GM18526 (cell line): ENCODE results near the gene MBTPS1.

Experiments
- POLR2A ChIP-seq: IDR thresholded peaks from 3 replicates; pipeline ENCODE4 v1.6.1; 2011; ENCODE audit not compliant: insufficient read length; ENCODE audit errors: extremely low read depth

MBTPS1 gene

DNA sequence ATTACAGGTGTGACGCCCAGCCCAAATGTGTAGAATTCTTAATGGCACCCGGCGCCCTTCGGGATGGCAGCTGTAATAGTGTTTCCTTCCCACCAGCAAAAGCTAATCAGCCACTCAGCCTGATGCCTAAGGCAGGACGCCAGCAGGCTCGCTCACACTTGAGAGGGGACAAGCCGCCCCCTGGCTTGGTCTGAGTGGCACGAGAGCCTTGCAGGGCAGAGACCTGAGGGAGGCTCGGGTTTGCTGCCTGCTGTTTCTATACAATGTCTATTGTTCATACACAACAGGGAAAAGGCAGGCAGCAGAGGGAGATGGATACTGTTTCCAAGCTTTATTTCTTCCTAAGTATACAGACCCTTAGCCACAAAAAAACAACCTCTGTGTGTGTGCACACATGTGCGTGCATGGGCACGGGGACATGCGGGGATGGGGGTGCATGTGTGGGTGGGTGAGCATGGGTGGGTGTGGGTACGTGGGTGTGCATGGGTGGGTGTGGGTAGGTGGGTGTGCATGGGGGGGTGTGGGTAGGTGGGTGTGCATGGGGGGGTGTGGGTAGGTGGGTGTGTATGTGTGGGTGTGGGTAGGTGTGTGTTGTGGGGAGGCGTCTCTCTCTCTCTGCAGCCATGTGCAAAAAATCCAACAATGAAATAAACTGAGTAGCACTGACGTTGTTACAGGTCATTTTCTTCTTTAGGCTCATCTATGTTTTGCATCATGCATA is 84.1 kb downstream of the MBTPS1 start:
- no peak for TF ChIP-seq POLR2A

DNA sequence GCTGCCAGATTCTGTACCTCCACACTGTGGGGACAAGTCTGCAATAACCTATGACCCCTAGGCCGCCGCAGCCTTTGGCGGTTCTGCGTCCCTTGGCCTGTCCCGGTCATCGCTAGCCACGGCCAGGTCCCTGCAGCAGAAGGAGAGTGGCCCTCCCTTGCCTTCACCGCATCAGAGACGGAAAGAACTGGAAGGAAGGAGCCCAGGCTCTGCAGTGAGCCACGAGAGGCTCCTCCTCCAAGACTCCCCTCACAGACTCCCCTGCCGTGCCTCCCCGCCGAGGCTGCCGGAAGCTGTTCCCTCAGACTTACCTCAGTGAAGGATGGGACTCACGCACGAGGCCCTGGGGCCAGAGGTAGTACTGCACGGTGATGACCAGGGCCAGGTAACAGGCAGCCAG is 85.2 kb downstream of the MBTPS1 start:
- TF ChIP-seq POLR2A: no peak

DNA sequence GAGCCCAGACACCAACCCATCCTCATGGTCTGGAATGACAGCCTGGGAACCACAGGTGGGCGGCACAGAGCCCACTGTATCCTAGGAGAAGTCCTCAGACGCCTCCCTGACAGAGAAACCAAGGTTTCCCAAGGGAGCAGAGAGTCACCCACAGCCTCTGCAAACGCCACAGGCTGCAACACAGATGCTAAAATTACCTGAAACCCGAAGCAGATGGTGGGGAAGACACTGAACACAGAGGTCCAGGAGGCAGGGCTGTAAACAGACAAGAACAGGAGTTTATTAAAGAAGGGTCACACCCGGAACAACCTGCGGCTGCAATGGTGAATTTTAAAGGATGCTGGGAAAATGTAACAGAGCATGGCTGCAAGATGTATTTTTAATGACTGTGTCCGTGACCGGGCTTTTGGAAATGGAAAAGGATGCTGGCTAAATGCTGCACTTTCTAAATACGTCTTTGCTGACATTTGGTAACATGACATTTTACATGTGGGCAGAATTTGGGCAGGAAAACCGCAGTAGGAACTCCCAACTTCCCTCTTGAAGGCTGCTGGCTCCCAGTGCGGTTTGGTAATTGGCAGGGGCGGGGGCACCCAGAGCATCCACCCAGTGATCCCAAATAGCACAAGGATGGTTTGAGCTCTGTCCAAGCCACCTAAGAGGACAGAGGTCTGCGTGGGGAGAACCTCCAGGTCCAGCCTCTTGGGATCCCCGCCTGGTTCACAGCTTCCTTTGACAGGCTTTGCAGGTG is 87.3 kb downstream of the MBTPS1 start:
- TF ChIP-seq POLR2A: no peak

DNA sequence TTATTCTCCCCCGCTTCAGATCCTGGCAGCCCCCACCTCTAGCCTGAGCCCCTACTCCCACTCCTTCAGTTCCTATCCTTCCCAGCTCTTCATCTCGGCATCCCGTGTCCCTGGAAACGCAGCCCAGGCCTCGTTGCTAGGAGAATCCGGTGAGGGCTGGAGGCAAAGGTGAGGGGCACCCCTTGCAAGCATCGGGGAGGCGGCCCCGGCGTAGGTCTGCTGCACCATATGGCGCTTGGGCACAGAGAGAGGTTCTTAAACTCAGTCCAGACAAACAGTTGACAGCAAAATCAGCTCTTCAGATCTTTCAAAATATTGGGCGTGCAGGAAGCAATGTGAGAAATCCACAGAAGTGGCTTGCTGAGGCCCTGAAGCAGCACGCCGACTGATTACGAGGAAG is 89.1 kb downstream of the MBTPS1 start:
- TF ChIP-seq POLR2A: no peak

DNA sequence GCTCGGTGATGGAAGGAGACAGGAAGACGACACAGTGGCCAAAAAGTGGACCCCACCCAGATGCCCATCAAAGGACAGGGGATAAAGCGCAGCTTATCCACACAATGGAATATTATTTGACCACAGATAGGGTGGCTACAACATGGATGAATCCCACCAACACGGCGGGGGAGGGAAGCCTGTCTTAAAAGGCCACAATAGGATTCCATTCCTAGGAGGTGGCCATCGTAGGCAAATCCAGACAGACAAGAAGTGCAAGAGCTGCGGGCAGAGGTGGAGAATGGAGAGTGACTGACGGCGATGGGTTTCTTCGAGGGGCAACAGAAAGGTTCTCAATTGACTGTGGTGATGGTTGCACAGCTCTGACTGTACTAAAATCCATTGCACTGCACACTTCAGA is 90.1 kb downstream of the MBTPS1 start:
- no peak for TF ChIP-seq POLR2A

DNA sequence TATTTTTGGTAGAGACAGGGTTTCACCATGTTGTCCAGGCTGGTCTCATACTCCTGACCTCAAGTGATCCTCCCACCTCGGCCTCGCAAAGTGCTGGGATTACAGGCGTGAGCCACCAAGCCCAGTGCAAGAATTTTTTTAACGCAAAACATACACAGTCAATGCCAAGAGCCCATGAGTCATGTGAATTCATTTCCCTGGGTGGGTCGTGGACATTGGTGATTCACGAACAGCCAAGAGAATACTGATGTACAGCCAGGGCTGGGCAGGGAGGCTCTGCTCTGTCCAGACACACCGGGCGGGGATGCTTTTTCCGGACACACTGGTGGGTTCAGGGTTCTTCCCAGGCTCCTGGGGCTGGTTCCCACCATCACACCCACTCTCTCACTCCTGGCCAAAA is 91.9 kb downstream of the MBTPS1 start:
- no peak for TF ChIP-seq POLR2A

DNA sequence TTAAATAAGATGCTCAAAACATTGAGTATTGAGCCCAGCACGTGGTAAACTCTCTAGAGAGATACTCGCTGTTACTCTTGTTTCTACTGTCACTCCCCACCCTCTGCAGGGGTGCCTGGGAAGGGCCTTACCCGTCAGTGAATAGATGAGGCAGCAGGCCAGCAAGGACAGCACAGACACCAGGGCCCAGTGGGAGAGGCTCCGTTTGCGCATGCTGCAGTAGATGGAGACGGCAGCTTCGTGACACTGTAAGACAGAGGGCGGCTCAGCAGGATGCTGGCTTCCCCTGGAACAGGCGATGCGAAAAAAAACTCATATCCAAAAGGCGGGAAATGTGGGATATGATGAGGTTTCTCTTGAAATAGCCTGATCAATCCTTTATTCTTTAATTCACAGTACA is 94.1 kb downstream of the MBTPS1 start:
- TF ChIP-seq POLR2A: no peak

DNA sequence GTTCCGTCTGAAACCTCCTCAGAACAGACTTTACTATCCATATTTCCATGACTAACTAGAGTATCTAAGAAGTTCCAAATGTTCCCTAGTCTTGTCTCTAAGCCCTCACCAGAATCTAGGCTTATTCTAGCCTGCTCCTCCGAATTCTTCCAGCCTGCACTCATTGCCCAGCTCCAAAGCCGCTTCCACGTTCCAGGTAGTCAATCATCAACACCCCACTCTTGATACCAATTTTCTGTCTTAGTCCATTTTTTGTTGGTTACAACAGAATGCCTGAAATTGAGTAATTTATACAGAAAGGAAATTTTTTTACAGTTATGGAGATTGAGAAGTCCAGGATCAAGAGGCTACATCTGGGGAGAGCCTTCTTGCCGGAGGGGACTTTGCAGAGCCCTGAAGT is 95.3 kb downstream of the MBTPS1 start:
- no peak for TF ChIP-seq POLR2A

DNA sequence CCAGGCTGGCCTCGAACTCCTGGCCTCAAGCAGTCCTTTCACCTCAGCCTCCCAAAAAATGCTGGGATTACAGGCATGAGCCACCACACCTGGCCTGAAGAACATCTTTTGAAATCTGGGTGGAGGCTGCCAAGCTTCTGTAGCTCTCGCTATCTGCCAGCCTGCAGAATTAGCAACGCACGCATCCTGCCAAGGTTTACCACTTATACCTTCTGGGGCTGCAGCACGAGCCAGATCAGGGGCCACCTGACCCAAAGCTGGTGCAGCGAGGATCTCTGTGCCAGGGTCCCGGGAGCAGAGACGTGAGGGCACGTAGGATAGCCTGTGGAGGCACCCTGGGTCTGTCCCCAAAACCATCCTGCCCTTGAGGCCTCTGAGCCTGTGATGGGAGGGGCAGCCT is 96.4 kb downstream of the MBTPS1 start:
- TF ChIP-seq POLR2A: no peak

DNA sequence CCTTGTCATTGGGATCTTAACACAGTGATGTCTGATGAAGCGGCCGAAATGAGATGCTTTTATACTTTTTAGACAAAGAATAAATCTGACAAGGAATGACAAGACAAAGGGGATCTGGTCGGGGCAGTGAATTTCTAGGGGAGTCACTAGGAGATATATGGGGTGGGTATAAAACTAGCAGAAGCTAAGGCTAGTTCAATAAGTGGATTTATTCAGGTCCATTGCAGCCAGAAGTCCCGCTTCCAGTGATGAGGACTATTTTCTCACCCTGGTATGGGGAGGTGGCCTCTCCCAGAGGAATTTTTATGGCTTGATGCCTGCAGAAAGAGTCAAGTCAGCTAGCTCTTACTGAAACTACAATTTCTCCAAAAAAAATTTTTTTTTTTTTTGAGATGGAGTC is 98.0 kb downstream of the MBTPS1 start:
- no peak for TF ChIP-seq POLR2A

DNA sequence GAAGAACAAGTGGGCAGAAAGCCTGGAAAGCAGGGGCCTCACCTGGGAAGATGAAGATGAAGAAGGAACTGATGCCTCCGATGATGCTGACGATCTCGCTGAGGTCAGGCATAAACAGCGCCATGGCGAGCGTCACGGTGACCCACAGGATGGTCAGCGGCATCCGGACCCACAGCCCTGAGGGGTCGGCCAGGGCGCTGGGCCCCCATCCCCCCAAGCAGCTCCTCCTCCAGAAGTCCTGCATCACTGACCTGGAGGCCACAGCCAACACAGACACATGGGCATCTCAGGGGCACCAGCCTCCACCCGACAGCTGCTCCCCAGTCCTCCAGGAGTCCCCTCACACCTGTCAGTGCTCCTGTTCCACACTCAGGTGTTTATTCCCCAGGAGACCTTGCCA is 100.3 kb downstream of the MBTPS1 start:
- no peak for TF ChIP-seq POLR2A

DNA sequence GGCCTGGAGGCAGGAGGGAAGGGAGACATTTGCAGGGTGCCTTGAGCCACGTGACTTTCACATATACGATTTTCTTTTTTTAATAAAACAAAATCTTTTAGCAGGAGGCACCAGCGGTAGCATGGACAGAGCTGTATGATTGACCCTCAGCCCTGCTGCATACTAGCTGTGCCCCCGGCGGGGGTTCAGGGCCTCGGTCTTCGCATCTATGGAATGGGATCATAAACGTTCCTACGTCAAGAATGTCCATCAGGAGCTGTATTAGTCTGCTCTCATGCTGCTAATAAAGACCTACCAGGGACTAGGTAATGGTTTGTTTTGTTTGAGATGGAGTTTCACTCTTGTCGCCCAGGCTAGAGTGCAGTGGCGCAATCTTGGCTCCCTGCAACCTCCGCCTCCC is 101.3 kb downstream of the MBTPS1 start:
- TF ChIP-seq POLR2A: no peak

DNA sequence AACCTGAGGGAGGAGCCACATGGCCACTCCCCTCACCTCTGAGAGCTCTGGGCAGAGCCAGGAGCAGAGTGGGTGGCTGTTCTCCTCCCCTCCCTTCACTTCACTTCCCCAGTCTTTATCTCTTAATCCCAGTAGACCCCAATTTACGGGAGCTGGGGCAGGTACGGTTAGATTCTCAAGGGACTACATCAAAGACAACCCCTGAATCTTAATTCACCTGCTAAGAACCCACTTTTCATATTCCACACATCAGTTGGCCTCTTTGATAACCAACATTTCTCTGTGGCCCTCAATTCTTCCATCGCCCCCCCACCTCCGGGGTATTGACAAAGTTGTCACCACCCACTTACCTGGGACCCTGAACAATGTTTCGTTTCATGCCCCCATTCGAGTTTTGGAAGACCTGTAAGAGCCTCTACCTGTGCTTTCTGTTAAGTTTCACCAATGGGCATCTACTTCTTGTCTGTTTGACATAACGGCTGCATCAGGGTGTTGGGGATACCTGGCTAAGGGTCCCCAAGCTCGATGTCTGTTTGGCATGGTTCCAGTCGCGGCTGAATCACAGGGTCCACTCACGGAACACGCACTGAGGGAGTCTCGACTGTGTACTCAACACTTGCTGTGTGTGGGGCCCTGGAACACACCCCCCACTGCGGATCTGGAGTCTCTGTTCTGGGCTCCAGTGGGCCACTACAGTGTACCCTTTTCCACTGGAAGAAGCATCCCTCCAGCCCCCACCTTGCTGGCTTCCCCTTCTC is 102.0 kb downstream of the MBTPS1 start:
- no peak for TF ChIP-seq POLR2A

DNA sequence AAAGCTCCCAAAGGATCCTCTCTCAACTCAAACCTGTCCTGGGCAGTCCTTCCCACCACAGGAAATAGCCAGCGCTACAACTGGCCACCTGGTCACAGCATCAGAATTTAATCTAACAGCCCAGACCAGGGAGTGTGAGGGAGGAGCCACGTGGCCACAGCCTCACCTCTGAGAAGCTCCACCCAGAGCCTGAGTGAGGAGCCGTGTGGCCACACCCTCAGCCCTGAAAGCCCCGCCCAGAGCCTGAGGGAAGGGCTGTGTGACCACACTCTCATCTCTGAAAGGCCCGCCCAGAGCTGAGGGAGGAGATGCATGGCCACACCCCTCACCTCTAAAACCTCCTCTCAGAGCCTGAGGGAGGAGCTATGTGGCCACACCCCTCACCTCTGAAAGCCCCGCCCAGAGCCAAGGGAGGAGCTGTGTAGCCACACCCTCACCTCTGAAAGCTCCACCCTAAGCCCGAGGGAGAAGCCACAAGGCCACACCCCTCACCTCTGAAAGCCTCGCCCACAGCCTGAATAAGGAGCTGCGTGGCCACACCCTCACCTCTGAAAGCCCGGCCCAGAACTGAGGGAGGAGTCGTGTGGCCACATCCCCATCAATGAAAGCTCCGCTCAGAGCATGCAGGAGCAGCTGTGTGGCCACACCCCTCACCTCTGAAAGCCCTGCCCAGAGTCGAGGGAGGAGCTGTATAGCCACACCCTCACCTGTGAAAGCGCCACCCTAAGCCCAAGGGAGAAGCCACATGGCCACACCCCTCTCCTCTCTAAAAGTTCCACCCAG is 102.8 kb downstream of the MBTPS1 start:
- no peak for TF ChIP-seq POLR2A

DNA sequence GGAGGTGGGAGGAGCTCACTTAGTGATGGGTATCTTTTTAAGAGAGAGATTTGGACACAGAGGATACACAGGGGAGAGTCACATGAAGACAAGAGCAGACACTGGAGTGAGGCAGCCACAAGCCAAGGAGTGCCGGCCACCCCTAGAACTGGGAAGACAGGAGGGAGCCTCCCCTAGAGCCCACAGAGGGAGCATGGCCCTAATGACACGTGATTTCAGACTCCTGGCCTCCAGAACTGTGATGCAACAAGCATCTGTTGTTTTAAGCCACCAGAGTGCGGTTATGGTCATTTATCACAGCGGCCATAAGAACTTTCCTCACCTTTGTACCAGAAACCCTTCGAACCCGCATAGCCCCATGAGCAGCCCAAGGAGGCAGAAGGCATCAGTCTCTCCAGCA is 107.5 kb downstream of the MBTPS1 start:
- TF ChIP-seq POLR2A: no peak
